Upper lobe of right lung (tissue), 1 donor: Measurements from ENCODE around the gene FBXW11. TPM values are rescaled to one million over a fixed set of nuclear protein-coding genes. Genes with fewer than 3 reads are reported as not detected.

ENCODE experiments used
- ATAC-seq: fragments of 200-7000 bp; cut with Tn5 transposase; one replicate; pipeline ENCODE4 v1.9.1; 2020; ENCODE audit warnings: mild to moderate bottlenecking, moderate library complexity
- DNase-seq: peaks from one replicate; pipeline ENCODE4 v3.0.0-alpha.2; 2020
- H3K27ac ChIP-seq: fragments of 200-600 bp; one replicate; pipeline ENCODE4 v1.8.0; 2022
- H3K27me3 ChIP-seq: fragments of 200-600 bp; one replicate; pipeline ENCODE4 v1.8.0; 2022; ENCODE audit warnings: mild to moderate bottlenecking
- H3K36me3 ChIP-seq: fragments of 200-600 bp; one replicate; pipeline ENCODE4 v1.8.0; 2022
- H3K4me1 ChIP-seq: fragments of 200-600 bp; one replicate; pipeline ENCODE4 v1.8.0; 2022
- H3K4me3 ChIP-seq: fragments of 200-600 bp; one replicate; pipeline ENCODE4 v1.8.0; 2022; ENCODE audit warnings: mild to moderate bottlenecking
- H3K9me3 ChIP-seq: fragments of 200-600 bp; one replicate; pipeline ENCODE4 v1.8.0; 2022
- intact Hi-C: fragments of 100-400 bp; cut with DNase I; formaldehyde crosslinking; loops from one replicate; pipeline ENCODE4 v1.11.0; 2022
- total RNA-seq: library from RNA; stranded (reverse); fragmentation: NEBNext Ultra II Directional; extraction: Animal tissue kit (Norgen Biotek cat#: 25700); gene quantifications from one replicate; pipeline ENCODE4 v1.2.1, GENCODE V29; 2021
- TF ChIP-seq, protein P1 (sequence below): fragments of 200-600 bp; IDR thresholded peaks from one replicate; pipeline ENCODE4 v1.8.0; 2022; ENCODE audit warnings: antibody characterized with exemption
- donor health status: DM: no; HTN: yes; CAD: no; lungs with severe emphysema.

The FBXW11 gene
- total RNA-seq, 1 donor from 2014 or later: 61.8 TPM

- Histone ChIP-seq H3K4me3 (no peak overlapping the region), H3K27ac (no peak overlapping the region), H3K27me3 (no peaks in the 10 kb centered on the region), H3K4me1 (no peaks in the 10 kb centered on the region), H3K36me3 (no peaks in the 10 kb centered on the region), H3K9me3 (no peaks in the 10 kb centered on the region)
- no peak for ATAC-seq
- no peak for DNase-seq
- intact Hi-C loops: no loop called here
- TF ChIP-seq, protein P1, sequence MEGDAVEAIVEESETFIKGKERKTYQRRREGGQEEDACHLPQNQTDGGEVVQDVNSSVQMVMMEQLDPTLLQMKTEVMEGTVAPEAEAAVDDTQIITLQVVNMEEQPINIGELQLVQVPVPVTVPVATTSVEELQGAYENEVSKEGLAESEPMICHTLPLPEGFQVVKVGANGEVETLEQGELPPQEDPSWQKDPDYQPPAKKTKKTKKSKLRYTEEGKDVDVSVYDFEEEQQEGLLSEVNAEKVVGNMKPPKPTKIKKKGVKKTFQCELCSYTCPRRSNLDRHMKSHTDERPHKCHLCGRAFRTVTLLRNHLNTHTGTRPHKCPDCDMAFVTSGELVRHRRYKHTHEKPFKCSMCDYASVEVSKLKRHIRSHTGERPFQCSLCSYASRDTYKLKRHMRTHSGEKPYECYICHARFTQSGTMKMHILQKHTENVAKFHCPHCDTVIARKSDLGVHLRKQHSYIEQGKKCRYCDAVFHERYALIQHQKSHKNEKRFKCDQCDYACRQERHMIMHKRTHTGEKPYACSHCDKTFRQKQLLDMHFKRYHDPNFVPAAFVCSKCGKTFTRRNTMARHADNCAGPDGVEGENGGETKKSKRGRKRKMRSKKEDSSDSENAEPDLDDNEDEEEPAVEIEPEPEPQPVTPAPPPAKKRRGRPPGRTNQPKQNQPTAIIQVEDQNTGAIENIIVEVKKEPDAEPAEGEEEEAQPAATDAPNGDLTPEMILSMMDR: no peak
Measured at GRCh38 chr5:171813270-171813669, 193.2 kb downstream of the FBXW11 start.

Other genes with a start within 250 kb of the FBXW11 start
- not detected for gene SMIM23, start 220.8 kb downstream of the FBXW11 start, total RNA-seq
- 56.9 TPM for gene STK10, start 181.6 kb upstream of the FBXW11 start, total RNA-seq
- not detected for gene EFCAB9, start 187.5 kb upstream of the FBXW11 start, total RNA-seq